GM20000 (cell line): ENCODE data around the gene HES4.

Source experiments
- DNase-seq: peaks from one replicate; pipeline ENCODE4 v3.0.0; 2012; ENCODE audit warnings: low spot score
- TF ChIP-seq, protein P1 (sequence below): IDR thresholded peaks from 2 replicates; pipeline ENCODE4 v1.5.1; 2012; ENCODE audit warnings: mild to moderate bottlenecking, control low read depth; ENCODE audit errors: extremely low read depth, missing control alignments

HES4 gene

DNA sequence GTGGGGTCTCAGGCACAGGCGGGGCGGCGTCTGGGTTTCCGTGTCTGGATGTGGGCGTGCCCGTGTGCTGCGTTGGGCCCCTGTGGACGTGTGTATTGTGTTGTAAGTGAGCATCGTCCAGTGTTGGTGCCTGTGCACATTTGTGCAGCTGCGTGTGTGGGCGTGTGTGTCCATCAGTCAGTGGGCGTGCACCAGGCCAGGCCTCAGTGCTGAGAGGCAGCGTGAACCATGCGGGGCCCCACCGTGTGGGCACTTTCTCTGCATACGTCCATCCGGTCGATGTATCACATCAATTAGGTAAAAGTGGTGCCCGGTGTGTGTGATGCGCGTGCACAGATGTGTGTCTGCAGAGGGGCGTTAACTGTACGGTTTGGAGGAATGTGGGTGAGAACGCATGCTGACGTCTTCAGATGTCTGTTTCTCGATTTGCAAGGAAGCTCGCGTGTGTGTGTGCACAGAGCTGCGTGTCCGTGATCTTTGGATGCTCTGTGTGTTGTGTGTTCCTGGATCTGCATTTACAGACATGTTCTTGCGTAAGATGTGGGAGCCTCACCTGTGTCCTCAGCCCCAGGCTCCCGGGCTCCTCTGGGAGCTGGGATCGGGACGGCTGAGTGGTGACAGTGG is 44.7 kb upstream of the HES4 start:
- TF ChIP-seq, protein P1, sequence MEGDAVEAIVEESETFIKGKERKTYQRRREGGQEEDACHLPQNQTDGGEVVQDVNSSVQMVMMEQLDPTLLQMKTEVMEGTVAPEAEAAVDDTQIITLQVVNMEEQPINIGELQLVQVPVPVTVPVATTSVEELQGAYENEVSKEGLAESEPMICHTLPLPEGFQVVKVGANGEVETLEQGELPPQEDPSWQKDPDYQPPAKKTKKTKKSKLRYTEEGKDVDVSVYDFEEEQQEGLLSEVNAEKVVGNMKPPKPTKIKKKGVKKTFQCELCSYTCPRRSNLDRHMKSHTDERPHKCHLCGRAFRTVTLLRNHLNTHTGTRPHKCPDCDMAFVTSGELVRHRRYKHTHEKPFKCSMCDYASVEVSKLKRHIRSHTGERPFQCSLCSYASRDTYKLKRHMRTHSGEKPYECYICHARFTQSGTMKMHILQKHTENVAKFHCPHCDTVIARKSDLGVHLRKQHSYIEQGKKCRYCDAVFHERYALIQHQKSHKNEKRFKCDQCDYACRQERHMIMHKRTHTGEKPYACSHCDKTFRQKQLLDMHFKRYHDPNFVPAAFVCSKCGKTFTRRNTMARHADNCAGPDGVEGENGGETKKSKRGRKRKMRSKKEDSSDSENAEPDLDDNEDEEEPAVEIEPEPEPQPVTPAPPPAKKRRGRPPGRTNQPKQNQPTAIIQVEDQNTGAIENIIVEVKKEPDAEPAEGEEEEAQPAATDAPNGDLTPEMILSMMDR = no peak
- no peak for DNase-seq

DNA sequence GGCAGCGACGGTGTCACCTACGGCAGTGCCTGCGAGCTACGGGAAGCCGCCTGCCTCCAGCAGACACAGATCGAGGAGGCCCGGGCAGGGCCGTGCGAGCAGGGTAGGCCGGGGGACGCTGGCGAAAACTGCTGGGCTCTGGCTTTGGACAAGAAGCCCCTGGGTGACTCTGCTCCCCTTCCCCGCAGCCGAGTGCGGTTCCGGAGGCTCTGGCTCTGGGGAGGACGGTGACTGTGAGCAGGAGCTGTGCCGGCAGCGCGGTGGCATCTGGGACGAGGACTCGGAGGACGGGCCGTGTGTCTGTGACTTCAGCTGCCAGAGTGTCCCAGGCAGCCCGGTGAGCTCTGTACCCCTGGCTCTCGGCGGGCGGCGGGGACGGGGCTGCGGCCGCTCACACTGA is 44.0 kb upstream of the HES4 start:
- DNase-seq = no peak

DNA sequence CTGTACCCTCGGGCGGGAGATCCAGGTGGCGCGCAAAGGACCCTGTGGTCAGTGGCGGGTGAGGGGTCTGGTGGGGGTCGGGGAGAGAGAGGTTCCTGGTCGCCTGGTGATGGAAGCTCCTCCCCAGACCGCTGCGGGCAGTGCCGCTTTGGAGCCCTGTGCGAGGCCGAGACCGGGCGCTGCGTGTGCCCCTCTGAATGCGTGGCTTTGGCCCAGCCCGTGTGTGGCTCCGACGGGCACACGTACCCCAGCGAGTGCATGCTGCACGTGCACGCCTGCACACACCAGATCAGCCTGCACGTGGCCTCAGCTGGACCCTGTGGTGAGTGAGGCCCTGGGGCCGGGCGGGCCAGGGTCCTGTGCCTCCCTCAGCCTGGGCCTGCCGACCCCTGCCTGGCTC is 43.5 kb upstream of the HES4 start:
- DNase-seq = no peak
- TF ChIP-seq, protein P1 = no peak

More for the DNA sequence above, 44.0 kb upstream of the HES4 start:
- TF ChIP-seq, protein P1 = no peak

DNA sequence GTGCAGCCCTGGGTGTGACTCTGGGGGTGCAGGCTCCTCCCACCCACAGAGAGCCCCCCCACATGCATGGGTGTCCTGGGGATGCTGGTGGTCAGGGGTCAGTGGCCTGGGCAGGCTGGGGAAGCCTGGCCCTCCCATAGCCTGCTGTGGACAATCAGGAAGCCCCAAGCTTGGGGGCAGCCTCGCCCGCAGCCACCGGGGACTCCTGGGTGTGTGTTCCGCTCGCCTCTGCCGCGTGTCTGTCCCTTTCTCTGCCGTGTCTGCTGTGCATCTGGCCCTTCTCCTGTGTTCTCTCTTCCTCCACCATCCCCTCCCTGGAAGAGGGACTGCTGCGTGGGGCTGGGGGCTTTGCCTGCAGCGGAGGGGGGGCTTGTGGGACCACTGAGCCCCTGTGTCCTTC is 42.9 kb upstream of the HES4 start:
- DNase-seq = no peak
- TF ChIP-seq, protein P1 = no peak

DNA sequence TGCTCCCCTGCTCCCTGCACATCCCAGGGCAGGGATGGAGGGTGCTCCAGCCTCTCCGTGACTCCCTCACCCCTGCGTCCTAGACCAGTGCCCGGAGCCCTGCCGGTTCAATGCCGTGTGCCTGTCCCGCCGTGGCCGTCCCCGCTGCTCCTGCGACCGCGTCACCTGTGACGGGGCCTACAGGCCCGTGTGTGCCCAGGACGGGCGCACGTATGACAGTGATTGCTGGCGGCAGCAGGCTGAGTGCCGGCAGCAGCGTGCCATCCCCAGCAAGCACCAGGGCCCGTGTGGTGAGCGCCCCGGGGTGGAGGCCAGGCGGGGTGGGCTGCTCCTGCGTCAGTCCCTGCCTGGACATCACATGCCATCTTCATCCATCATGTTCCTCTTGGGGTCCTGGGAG is 42.0 kb upstream of the HES4 start:
- DNase-seq = no peak
- TF ChIP-seq, protein P1 = no peak

DNA sequence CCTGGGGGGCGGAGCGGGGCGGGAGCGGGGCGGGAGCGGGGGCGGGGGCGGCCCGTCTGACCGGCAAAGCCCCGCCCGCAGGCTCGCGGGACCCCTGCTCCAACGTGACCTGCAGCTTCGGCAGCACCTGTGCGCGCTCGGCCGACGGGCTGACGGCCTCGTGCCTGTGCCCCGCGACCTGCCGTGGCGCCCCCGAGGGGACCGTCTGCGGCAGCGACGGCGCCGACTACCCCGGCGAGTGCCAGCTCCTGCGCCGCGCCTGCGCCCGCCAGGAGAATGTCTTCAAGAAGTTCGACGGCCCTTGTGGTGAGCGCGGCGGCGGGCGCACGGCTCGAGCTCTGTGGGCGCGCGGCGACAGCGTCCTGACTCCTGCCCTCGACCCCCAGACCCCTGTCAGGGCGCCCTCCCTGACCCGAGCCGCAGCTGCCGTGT is 41.2 kb upstream of the HES4 start:
- TF ChIP-seq, protein P1 = no peak
- no peak for DNase-seq

DNA sequence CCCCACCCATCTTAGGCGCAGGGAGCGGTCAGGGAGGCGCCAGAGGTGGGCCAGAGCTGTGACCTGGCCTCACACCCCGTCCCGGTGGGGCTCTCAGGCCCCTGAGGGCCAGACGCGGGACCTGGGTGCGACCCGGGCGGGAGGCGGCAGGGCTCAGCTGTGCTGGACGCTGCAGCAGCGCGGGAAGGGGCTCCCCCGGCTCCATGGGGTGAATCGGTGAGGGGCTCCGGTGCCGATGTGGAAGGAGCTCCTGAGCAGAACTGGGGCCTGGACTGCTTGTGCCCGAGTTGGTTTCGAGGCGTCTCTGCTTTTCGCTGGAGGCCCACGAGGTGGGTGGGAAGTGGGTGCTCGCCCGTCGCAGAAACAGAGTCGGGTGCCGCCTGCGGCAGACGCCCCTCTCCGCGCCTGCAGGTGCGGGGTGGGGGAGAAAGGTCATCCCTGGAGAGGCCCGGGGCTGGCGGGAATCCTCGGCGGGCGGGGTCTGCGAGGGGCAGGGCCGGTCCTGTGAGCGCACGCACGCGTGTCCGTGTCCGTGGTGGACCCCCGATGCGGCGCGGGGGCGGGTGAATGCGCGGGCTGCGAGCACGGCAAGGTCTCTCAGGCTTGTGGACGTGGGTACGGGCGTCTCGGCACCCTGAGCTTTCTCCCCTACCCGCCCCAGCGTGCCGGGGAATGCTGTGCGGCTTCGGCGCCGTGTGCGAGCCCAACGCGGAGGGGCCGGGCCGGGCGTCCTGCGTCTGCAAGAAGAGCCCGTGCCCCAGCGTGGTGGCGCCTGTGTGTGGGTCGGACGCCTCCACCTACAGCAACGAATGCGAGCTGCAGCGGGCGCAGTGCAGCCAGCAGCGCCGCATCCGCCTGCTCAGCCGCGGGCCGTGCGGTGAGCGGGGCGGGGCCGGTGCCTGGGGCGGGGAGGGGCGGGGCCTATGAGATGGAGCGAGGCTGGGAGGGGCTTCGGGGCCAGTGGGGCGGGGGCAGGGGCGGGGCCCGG is 40.4 kb upstream of the HES4 start:
- TF ChIP-seq, protein P1 = no peak
- peak; percentile 99 for DNase-seq
